ENCODE results near the gene AK8. TPM values are rescaled to one million over a fixed set of nuclear protein-coding genes. Genes with fewer than 3 reads are reported as not detected.
"Not testable (repeated sequence)": the region's sequence is repeated elsewhere in the genome, so short reads cannot be mapped to it uniquely, and the experiment has no call there.

AK8 gene
- total and polyA plus RNA-seq, 2 donors: 1.8 to 2.3 TPM

GRCh38 chr9:132771752-132772151, 106.3 kb downstream of the AK8 start:
- H3K4me3 ChIP-seq (ENCODE audit: low read length in 2 of 2): not testable (repeated sequence)
- WGBS: 96% methylated on average over 5 of the region's 5 CpGs

GRCh38 chr9:132770770-132771310, 107.2 kb downstream of the AK8 start:
- 76% methylated on average over 10 of the region's 10 CpGs for WGBS
- peak overlapping the region in 1 of 2 donors; percentile 89 for H3K27ac ChIP-seq (ENCODE audit: low read depth in 1 of 2, low read length in 1 of 2)
- peaks cover 0 to 3% of the 10 kb centered on the region in 2 donors for H3K36me3 ChIP-seq (ENCODE audit: control insufficient read depth in 2 of 2, insufficient read depth in 2 of 2, low read length in 1 of 2)
- peak overlapping the region; percentile 88 to 96 for H3K4me3 ChIP-seq (ENCODE audit: low read length in 2 of 2)
- DNase-seq (ENCODE audit: low read depth in 6 of 9, low spot score in 9 of 9): peak in 1 of 9 donors; percentile 7
- H3K4me1 ChIP-seq (ENCODE audit: control insufficient read depth in 2 of 2, insufficient read depth in 2 of 2, low read length in 2 of 2): peaks cover 12 to 39% of the 10 kb centered on the region in 2 donors
- H3K9me3 ChIP-seq (ENCODE audit: control insufficient read depth in 2 of 2, insufficient read depth in 1 of 2, low read length in 1 of 2): peaks cover 0 to 20% of the 10 kb centered on the region in 2 donors
- no peaks in the 10 kb centered on the region for H3K27me3 ChIP-seq (ENCODE audit: control insufficient read depth in 2 of 2, insufficient read depth in 1 of 2, low read length in 1 of 2)

More at GRCh38 chr9:132771752-132772151, 106.3 kb downstream of the AK8 start:
- not testable (repeated sequence) for H3K36me3 ChIP-seq (ENCODE audit: control insufficient read depth in 2 of 2, insufficient read depth in 2 of 2, low read length in 1 of 2); H3K27me3 ChIP-seq (ENCODE audit: control insufficient read depth in 2 of 2, insufficient read depth in 1 of 2, low read length in 1 of 2); H3K27ac ChIP-seq (ENCODE audit: low read depth in 1 of 2, low read length in 1 of 2); DNase-seq (ENCODE audit: low read depth in 6 of 9, low spot score in 9 of 9)
- Histone ChIP-seq H3K9me3 (ENCODE audit: control insufficient read depth in 2 of 2, insufficient read depth in 1 of 2, low read length in 1 of 2) (peaks cover 0 to 20% of the 10 kb centered on the region in 2 donors), H3K4me1 (ENCODE audit: control insufficient read depth in 2 of 2, insufficient read depth in 2 of 2, low read length in 2 of 2) (peaks cover 12 to 43% of the 10 kb centered on the region in 2 donors)

- H3K36me3 ChIP-seq (ENCODE audit: control insufficient read depth in 2 of 2, insufficient read depth in 2 of 2, low read length in 1 of 2): peaks cover 0 to 3% of the 10 kb centered on the region in 2 donors
- H3K27me3 ChIP-seq (ENCODE audit: control insufficient read depth in 2 of 2, insufficient read depth in 1 of 2, low read length in 1 of 2): no peaks in the 10 kb centered on the region
- peaks cover 0 to 20% of the 10 kb centered on the region in 2 donors for H3K9me3 ChIP-seq (ENCODE audit: control insufficient read depth in 2 of 2, insufficient read depth in 1 of 2, low read length in 1 of 2)
- H3K4me1 ChIP-seq (ENCODE audit: control insufficient read depth in 2 of 2, insufficient read depth in 2 of 2, low read length in 2 of 2): peaks cover 12 to 39% of the 10 kb centered on the region in 2 donors
- peak overlapping the region; percentile 88 to 96 for H3K4me3 ChIP-seq (ENCODE audit: low read length in 2 of 2)
- WGBS: 5% methylated on average over 54 of the region's 54 CpGs
- DNase-seq (ENCODE audit: low read depth in 6 of 9, low spot score in 9 of 9): peak; percentile 34 to 83 (median 50)
- peak overlapping the region; percentile 78 to 89 for H3K27ac ChIP-seq (ENCODE audit: low read depth in 1 of 2, low read length in 1 of 2)
These were observed 107.9 kb downstream of the AK8 start for GRCh38 chr9:132769906-132770769.

- peak; percentile 35 to 82 (median 51) for DNase-seq (ENCODE audit: low read depth in 6 of 9, low spot score in 9 of 9)
- H3K27me3 ChIP-seq (ENCODE audit: control insufficient read depth in 2 of 2, insufficient read depth in 1 of 2, low read length in 1 of 2): no peaks in the 10 kb centered on the region
- peaks cover 12 to 30% of the 10 kb centered on the region in 2 donors for H3K4me1 ChIP-seq (ENCODE audit: control insufficient read depth in 2 of 2, insufficient read depth in 2 of 2, low read length in 2 of 2)
- WGBS: under 1% methylated on average over 25 of the region's 25 CpGs
- H3K27ac ChIP-seq (ENCODE audit: low read depth in 1 of 2, low read length in 1 of 2): peak overlapping the region; percentile 38 to 78
- peaks cover 0 to 3% of the 10 kb centered on the region in 2 donors for H3K36me3 ChIP-seq (ENCODE audit: control insufficient read depth in 2 of 2, insufficient read depth in 2 of 2, low read length in 1 of 2)
- peak overlapping the region; percentile 88 to 96 for H3K4me3 ChIP-seq (ENCODE audit: low read length in 2 of 2)
- peaks cover 0 to 20% of the 10 kb centered on the region in 2 donors for H3K9me3 ChIP-seq (ENCODE audit: control insufficient read depth in 2 of 2, insufficient read depth in 1 of 2, low read length in 1 of 2)
These were observed 108.9 kb downstream of the AK8 start for GRCh38 chr9:132768932-132769905.

GRCh38 chr9:132763574-132763973, 114.5 kb downstream of the AK8 start:
- Histone ChIP-seq H3K4me1 (ENCODE audit: control insufficient read depth in 2 of 2, insufficient read depth in 2 of 2, low read length in 2 of 2) (no peaks in the 10 kb centered on the region), H3K4me3 (ENCODE audit: low read length in 2 of 2) (no peak overlapping the region), H3K27me3 (ENCODE audit: control insufficient read depth in 2 of 2, insufficient read depth in 1 of 2, low read length in 1 of 2) (peaks cover 0 to 3% of the 10 kb centered on the region in 2 donors), H3K27ac (ENCODE audit: low read depth in 1 of 2, low read length in 1 of 2) (no peak overlapping the region), H3K9me3 (ENCODE audit: control insufficient read depth in 2 of 2, insufficient read depth in 1 of 2, low read length in 1 of 2) (no peaks in the 10 kb centered on the region), H3K36me3 (ENCODE audit: control insufficient read depth in 2 of 2, insufficient read depth in 2 of 2, low read length in 1 of 2) (no peaks in the 10 kb centered on the region)
- DNase-seq (ENCODE audit: low read depth in 6 of 9, low spot score in 9 of 9): no peak
- WGBS: 94% methylated on average over 3 of the region's 3 CpGs

- Histone ChIP-seq H3K27ac (ENCODE audit: low read depth in 1 of 2, low read length in 1 of 2) (no peak overlapping the region), H3K4me1 (ENCODE audit: control insufficient read depth in 2 of 2, insufficient read depth in 2 of 2, low read length in 2 of 2) (no peaks in the 10 kb centered on the region), H3K9me3 (ENCODE audit: control insufficient read depth in 2 of 2, insufficient read depth in 1 of 2, low read length in 1 of 2) (no peaks in the 10 kb centered on the region), H3K27me3 (ENCODE audit: control insufficient read depth in 2 of 2, insufficient read depth in 1 of 2, low read length in 1 of 2) (peaks cover 0 to 3% of the 10 kb centered on the region in 2 donors), H3K36me3 (ENCODE audit: control insufficient read depth in 2 of 2, insufficient read depth in 2 of 2, low read length in 1 of 2) (no peaks in the 10 kb centered on the region), H3K4me3 (ENCODE audit: low read length in 2 of 2) (no peak overlapping the region)
- WGBS: 94% methylated on average over 4 of the region's 4 CpGs
- DNase-seq (ENCODE audit: low read depth in 6 of 9, low spot score in 9 of 9): no peak
These were observed 115.2 kb downstream of the AK8 start for GRCh38 chr9:132762896-132763295.

- H3K4me3 ChIP-seq (ENCODE audit: low read length in 2 of 2): no peak overlapping the region
- no peaks in the 10 kb centered on the region for H3K4me1 ChIP-seq (ENCODE audit: control insufficient read depth in 2 of 2, insufficient read depth in 2 of 2, low read length in 2 of 2)
- no peak overlapping the region for H3K27ac ChIP-seq (ENCODE audit: low read depth in 1 of 2, low read length in 1 of 2)
- WGBS: 98% methylated on average over 1 of the region's 1 CpG
- no peaks in the 10 kb centered on the region for H3K36me3 ChIP-seq (ENCODE audit: control insufficient read depth in 2 of 2, insufficient read depth in 2 of 2, low read length in 1 of 2)
- DNase-seq (ENCODE audit: low read depth in 6 of 9, low spot score in 9 of 9): no peak
- peaks cover 0 to 6% of the 10 kb centered on the region in 2 donors for H3K27me3 ChIP-seq (ENCODE audit: control insufficient read depth in 2 of 2, insufficient read depth in 1 of 2, low read length in 1 of 2)
- H3K9me3 ChIP-seq (ENCODE audit: control insufficient read depth in 2 of 2, insufficient read depth in 1 of 2, low read length in 1 of 2): no peaks in the 10 kb centered on the region
These were observed 116.5 kb downstream of the AK8 start for GRCh38 chr9:132761602-132762001.

- H3K4me1 ChIP-seq (ENCODE audit: control insufficient read depth in 2 of 2, insufficient read depth in 2 of 2, low read length in 2 of 2): no peaks in the 10 kb centered on the region
These were observed 118.0 kb downstream of the AK8 start for GRCh38 chr9:132760057-132760456.

More at GRCh38 chr9:132760057-132760456, 118.0 kb downstream of the AK8 start:
- Histone ChIP-seq H3K36me3 (ENCODE audit: control insufficient read depth in 2 of 2, insufficient read depth in 2 of 2, low read length in 1 of 2) (no peaks in the 10 kb centered on the region), H3K9me3 (ENCODE audit: control insufficient read depth in 2 of 2, insufficient read depth in 1 of 2, low read length in 1 of 2) (no peaks in the 10 kb centered on the region), H3K4me3 (ENCODE audit: low read length in 2 of 2) (no peak overlapping the region), H3K27me3 (ENCODE audit: control insufficient read depth in 2 of 2, insufficient read depth in 1 of 2, low read length in 1 of 2) (peaks cover 0 to 14% of the 10 kb centered on the region in 2 donors), H3K27ac (ENCODE audit: low read depth in 1 of 2, low read length in 1 of 2) (no peak overlapping the region)
- WGBS: 87% methylated on average over 1 of the region's 1 CpG
- no peak for DNase-seq (ENCODE audit: low read depth in 6 of 9, low spot score in 9 of 9)
